Parathyroid adenoma (tissue), 2 donors: ENCODE measurements around the gene ERN1.

Experiments used
- H2AFZ ChIP-seq: fragments of 300-600 bp; sonication (generic); one replicate; pipeline ENCODE4 v1.7.0; 2017; ENCODE audit warnings: antibody characterized with exemption, mild to moderate bottlenecking
- H3K27ac ChIP-seq: fragments of 300-600 bp; sonication (generic); one replicate; pipeline ENCODE4 v1.7.0; 2017
- H3K27me3 ChIP-seq: fragments of 300-600 bp; sonication (generic); one replicate; pipeline ENCODE4 v1.7.0; 2017; ENCODE audit warnings: low read length; ENCODE audit not compliant: control insufficient read depth, insufficient read depth
- H3K36me3 ChIP-seq: fragments of 300-600 bp; sonication (generic); one replicate; pipeline ENCODE4 v1.7.0; 2017; ENCODE audit warnings: low read length; ENCODE audit not compliant: control insufficient read depth, insufficient read depth
- H3K4me1 ChIP-seq: fragments of 300-600 bp; sonication (generic); one replicate; pipeline ENCODE4 v1.7.0; 2017; ENCODE audit warnings: control low read depth
- H3K4me2 ChIP-seq: fragments of 300-600 bp; sonication (generic); one replicate; pipeline ENCODE4 v1.7.0; 2017; ENCODE audit warnings: low read length
- H3K4me3 ChIP-seq: fragments of 300-600 bp; sonication (generic); one replicate; pipeline ENCODE4 v1.7.0; 2017; ENCODE audit warnings: low read depth, low read length
- H3K79me2 ChIP-seq: fragments of 300-600 bp; sonication (generic); one replicate; pipeline ENCODE4 v1.7.0; 2017; ENCODE audit warnings: control low read depth
- H3K9ac ChIP-seq: fragments of 300-600 bp; sonication (generic); one replicate; pipeline ENCODE4 v1.7.0; 2017; ENCODE audit warnings: mild to moderate bottlenecking
- H3K9me3 ChIP-seq: fragments of 300-600 bp; sonication (generic); one replicate; pipeline ENCODE4 v1.7.0; 2017; ENCODE audit warnings: low read length; ENCODE audit not compliant: control insufficient read depth
- TF ChIP-seq, protein P1 (sequence below): fragments of 300-600 bp; sonication (generic); IDR thresholded peaks from one replicate; pipeline ENCODE4 v1.7.0; 2017; ENCODE audit warnings: antibody characterized with exemption, mild to moderate bottlenecking
- donor health status: primary hyperparathyroidism.

The ERN1 gene

DNA sequence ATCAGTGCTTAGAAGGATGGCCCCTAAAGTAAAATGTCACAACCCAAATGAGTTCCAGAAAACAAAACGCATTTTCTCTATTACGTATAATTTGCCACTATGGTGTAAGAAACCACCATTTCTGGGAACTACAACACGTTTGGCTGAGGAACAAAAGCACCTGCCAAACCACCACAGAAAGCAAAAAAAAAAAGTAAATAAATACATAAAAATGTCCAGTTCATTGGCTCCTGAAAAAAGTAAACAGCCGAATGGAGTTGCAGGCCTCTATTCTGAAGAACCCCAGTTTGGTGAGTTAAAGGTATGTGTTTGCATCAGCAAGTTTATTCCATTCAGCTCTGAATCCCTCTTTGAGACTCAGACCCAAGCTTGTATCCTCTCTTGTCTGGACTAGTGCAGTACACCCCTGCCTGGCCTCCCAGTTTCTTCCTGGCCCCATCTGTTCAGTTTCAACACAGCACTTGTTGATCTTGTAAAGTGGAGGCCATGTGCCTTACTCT, 36.9 kb downstream of the ERN1 start:
- Histone ChIP-seq H2AFZ (no peak overlapping the region), H3K27ac (no peak overlapping the region)

DNA sequence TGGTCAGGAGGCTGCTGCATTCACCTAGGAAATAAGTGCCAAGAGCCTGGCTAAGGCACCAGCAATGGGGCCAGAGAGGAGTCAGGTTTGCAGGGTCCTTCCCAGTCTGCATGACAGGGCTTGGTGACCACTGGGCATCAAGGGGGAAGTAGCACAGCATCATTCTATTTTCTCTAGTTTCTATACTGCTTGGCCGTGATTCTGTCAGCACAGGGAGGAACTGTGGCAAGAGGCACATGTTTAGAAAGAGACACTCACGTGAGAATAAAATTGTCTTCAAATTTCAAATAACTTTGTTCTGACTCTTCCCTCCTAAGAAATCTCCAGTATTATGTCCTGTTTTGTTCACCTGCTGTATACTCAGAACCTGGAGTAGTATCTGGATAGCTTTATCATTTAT, 37.8 kb downstream of the ERN1 start:
- Histone ChIP-seq H3K4me2 (no peak overlapping the region), H3K4me1 (peaks cover 6% of the 10 kb centered on the region), H3K27ac (no peak overlapping the region), H3K9me3 (no peaks in the 10 kb centered on the region), H3K9ac (no peak overlapping the region), H3K4me3 (no peak overlapping the region), H3K79me2 (peaks cover 11% of the 10 kb centered on the region), H3K27me3 (no peaks in the 10 kb centered on the region), H3K36me3 (no peaks in the 10 kb centered on the region), H2AFZ (no peak overlapping the region)
- TF ChIP-seq, protein P1, sequence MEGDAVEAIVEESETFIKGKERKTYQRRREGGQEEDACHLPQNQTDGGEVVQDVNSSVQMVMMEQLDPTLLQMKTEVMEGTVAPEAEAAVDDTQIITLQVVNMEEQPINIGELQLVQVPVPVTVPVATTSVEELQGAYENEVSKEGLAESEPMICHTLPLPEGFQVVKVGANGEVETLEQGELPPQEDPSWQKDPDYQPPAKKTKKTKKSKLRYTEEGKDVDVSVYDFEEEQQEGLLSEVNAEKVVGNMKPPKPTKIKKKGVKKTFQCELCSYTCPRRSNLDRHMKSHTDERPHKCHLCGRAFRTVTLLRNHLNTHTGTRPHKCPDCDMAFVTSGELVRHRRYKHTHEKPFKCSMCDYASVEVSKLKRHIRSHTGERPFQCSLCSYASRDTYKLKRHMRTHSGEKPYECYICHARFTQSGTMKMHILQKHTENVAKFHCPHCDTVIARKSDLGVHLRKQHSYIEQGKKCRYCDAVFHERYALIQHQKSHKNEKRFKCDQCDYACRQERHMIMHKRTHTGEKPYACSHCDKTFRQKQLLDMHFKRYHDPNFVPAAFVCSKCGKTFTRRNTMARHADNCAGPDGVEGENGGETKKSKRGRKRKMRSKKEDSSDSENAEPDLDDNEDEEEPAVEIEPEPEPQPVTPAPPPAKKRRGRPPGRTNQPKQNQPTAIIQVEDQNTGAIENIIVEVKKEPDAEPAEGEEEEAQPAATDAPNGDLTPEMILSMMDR = no peak

More for the DNA sequence above, 36.9 kb downstream of the ERN1 start:
- Histone ChIP-seq H3K36me3 (no peaks in the 10 kb centered on the region), H3K27me3 (no peaks in the 10 kb centered on the region), H3K9ac (no peak overlapping the region), H3K79me2 (peaks cover 11% of the 10 kb centered on the region), H3K9me3 (no peaks in the 10 kb centered on the region), H3K4me2 (no peak overlapping the region), H3K4me1 (peaks cover 6% of the 10 kb centered on the region), H3K4me3 (no peak overlapping the region)
- TF ChIP-seq, protein P1 = no peak

DNA sequence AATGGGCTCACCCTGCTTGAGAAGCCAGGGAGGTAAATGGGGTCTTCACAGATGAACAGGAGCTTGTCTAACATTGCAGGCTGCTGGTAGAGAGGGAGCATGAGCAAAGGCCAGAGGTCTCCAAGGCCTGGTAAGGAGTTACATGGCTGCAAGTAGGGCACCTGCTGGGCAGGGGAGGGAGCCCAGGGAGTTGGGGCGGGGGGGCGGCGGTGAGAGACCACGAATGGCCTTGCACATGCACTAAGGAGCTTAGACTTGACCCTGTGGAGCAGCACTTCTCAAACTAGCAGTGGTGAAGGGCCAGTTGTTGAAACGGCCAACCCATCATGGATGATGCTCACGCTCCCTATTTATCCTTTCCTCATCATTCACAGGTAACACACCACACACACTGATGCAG, 38.4 kb downstream of the ERN1 start:
- Histone ChIP-seq H3K27me3 (no peaks in the 10 kb centered on the region), H3K9me3 (no peaks in the 10 kb centered on the region), H3K9ac (no peak overlapping the region), H3K4me3 (no peak overlapping the region), H2AFZ (no peak overlapping the region), H3K36me3 (no peaks in the 10 kb centered on the region), H3K79me2 (peaks cover 11% of the 10 kb centered on the region), H3K27ac (no peak overlapping the region), H3K4me1 (peaks cover 6% of the 10 kb centered on the region), H3K4me2 (no peak overlapping the region)
- TF ChIP-seq, protein P1 = no peak

DNA sequence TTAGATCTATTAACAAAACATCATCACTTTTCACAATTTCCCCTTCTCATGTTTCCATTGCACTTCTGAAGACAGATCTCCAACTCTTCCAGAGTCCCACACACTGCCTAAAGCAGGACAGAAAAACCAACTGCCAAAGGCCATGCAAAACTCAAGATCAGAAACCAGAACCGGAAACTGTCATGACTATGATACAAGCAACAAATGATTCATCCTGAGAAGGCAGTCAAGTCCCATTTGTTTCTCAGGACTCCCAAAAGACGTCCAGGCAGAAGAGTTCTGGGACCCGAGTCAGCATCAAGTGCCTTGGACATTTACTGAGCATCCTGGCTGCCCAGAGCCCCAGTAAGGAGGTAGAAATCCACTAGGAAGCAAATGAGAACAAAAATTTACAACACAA, 38.8 kb downstream of the ERN1 start:
- H2AFZ ChIP-seq = no peak overlapping the region

DNA sequence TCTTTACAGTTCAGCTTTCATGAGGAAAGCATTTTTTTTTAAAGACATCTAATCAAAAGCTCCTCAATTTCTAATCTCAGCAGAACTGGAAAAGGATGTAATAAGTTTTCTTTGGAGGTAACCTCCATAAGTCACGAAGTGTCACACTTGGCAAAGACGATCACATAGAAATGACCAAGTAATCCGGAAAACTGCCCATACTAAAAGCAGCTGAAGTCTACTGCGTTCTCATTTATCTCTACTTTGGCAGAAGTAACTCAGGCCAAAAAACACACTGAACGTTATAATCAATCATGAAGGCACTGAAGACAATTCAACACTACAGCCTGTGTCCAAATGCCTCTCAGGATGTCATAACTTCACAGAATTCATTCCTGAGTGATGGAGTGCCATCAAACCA, 39.8 kb downstream of the ERN1 start:
- Histone ChIP-seq H3K4me3 (no peak overlapping the region), H2AFZ (no peak overlapping the region), H3K9ac (no peak overlapping the region), H3K4me2 (no peak overlapping the region), H3K79me2 (peaks cover 11% of the 10 kb centered on the region), H3K4me1 (peaks cover 11% of the 10 kb centered on the region), H3K27me3 (no peaks in the 10 kb centered on the region), H3K36me3 (no peaks in the 10 kb centered on the region), H3K9me3 (no peaks in the 10 kb centered on the region), H3K27ac (no peak overlapping the region)
- TF ChIP-seq, protein P1 = no peak

More for the DNA sequence above, 38.8 kb downstream of the ERN1 start:
- no peaks in the 10 kb centered on the region for H3K27me3 ChIP-seq
- H3K9me3 ChIP-seq = no peaks in the 10 kb centered on the region
- H3K27ac ChIP-seq = no peak overlapping the region
- H3K4me2 ChIP-seq = no peak overlapping the region
- peaks cover 11% of the 10 kb centered on the region for H3K79me2 ChIP-seq
- TF ChIP-seq, protein P1 = no peak
- H3K9ac ChIP-seq = no peak overlapping the region
- peaks cover 6% of the 10 kb centered on the region for H3K4me1 ChIP-seq
- no peak overlapping the region for H3K4me3 ChIP-seq
- H3K36me3 ChIP-seq = no peaks in the 10 kb centered on the region
